Measurements from ENCODE around the gene CMTR1. TPM values are rescaled to one million over a fixed set of nuclear protein-coding genes. Genes with fewer than 3 reads are reported as not detected.
A peak's percentile ranks its signal among the peaks of the same experiment; 100 is the strongest.
"Not testable (repeated sequence)": the region's sequence is repeated elsewhere in the genome, so short reads cannot be mapped to it uniquely, and the experiment has no call there.

Gene CMTR1
- polyA plus RNA-seq, 1 of the 3 experiments (the other 2 are of a cell fraction): 19.8 TPM

- Histone ChIP-seq H3F3A (replicated peaks; ENCODE audit: insufficient read depth) (no peaks in the 10 kb centered on the region), H3K27me3 (ENCODE audit: insufficient read depth) (no peaks in the 10 kb centered on the region), H3K4me1 (ENCODE audit: control insufficient read depth in 1 of 2, insufficient read depth in 2 of 2, low read depth in 1 of 2, low read length in 1 of 2) (peaks cover 5 to 44% of the 10 kb centered on the region in 2 experiments; a peak in 3 of 4 replicates), H3K9me2 (no peaks in the 10 kb centered on the region), H2AFZ (ENCODE audit: low read depth) (peak overlapping the region; percentile 93), H4K20me1 (ENCODE audit: insufficient read depth) (no peaks in the 10 kb centered on the region), H3K9ac (no peak overlapping the region), H3K4me3 (ENCODE audit: low read depth in 2 of 2, low read length in 1 of 2) (peak overlapping the region; percentile 76 to 80), H3K36me3 (replicated peaks in 1 of 2; ENCODE audit: control insufficient read depth in 1 of 2, insufficient read depth in 2 of 2, low read length in 1 of 2) (no peaks in the 10 kb centered on the region), H3K27ac (ENCODE audit: low read depth in 2 of 2, low read length in 1 of 2) (peak overlapping the region; percentile 11 to 74; a peak in 3 of 4 replicates), H3K79me2 (ENCODE audit: insufficient read depth) (peaks cover 8% of the 10 kb centered on the region; the same call in 1 of the 2 replicates), H3K4me2 (peak overlapping the region; percentile 87), H3K9me3 (no peaks in the 10 kb centered on the region)
- ChIA-PET POLR2A (interaction anchor here (1.0 kb wide), 1 partner anchor 65 kb away, joined by 4 read pairs; no protein-coding TSS in a partner anchor), CTCF (interaction anchor here (0.8 kb wide), 1 partner anchor 66 kb away, joined by 3 read pairs; no protein-coding TSS in a partner anchor)
- WGBS (ENCODE audit: low lambda C conversion rate): 67% methylated on average over 4 of the region's 4 CpGs
- no peak for DNase-seq
- TF ChIP-seq POLR2AphosphoS5 (IDR thresholded peaks at IDR 0.05; ENCODE audit: low read depth, low read length) (no peak), NRF1 (IDR thresholded peaks at IDR 0.05; ENCODE audit: low read depth, low read length) (no peak), TEAD4 (IDR thresholded peaks at IDR 0.05; ENCODE audit: borderline replicate concordance, insufficient read depth) (no peak), PBX3 (IDR thresholded peaks at IDR 0.05) (no peak), NFIC (IDR thresholded peaks at IDR 0.05; ENCODE audit: borderline replicate concordance) (no peak), YY1 (IDR thresholded peaks at IDR 0.05; ENCODE audit: low read depth) (no peak), SIN3A (IDR thresholded peaks at IDR 0.05; ENCODE audit: borderline replicate concordance, low read depth, low read length) (no peak), FOSL2 (IDR thresholded peaks at IDR 0.05; ENCODE audit: borderline replicate concordance, low read depth) (no peak), RXRA (IDR thresholded peaks at IDR 0.05; ENCODE audit: borderline replicate concordance, low read depth) (no peak), IRF3 (IDR thresholded peaks at IDR 0.05; ENCODE audit: low read depth, low read length) (no peak), MEF2A (IDR thresholded peaks at IDR 0.05; ENCODE audit: borderline replicate concordance, low read depth) (no peak), USF2 (IDR thresholded peaks at IDR 0.05; ENCODE audit: borderline replicate concordance, low read depth, low read length) (no peak)
These were observed 67.2 kb downstream of the CMTR1 start for GRCh38 chr6:37500294-37500608.

- Histone ChIP-seq H3K27ac (ENCODE audit: low read depth in 2 of 2, low read length in 1 of 2) (0 out of 4 replicates have a peak overlapping the region, but pooled peaks of 1 of the 2 experiments have one; percentile 74), H3K4me1 (ENCODE audit: control insufficient read depth in 1 of 2, insufficient read depth in 2 of 2, low read depth in 1 of 2, low read length in 1 of 2) (peaks cover 5 to 44% of the 10 kb centered on the region in 2 experiments; a peak in 3 of 4 replicates)
- H3K4me2 ChIP-seq; H3K27me3 ChIP-seq (ENCODE audit: insufficient read depth); H4K20me1 ChIP-seq (ENCODE audit: insufficient read depth); H2AFZ ChIP-seq (ENCODE audit: low read depth); H3K9ac ChIP-seq; H3K9me3 ChIP-seq; H3K9me2 ChIP-seq; H3F3A ChIP-seq (replicated peaks; ENCODE audit: insufficient read depth); POLR2A ChIA-PET; DNase-seq; H3K79me2 ChIP-seq (ENCODE audit: insufficient read depth); H3K36me3 ChIP-seq (replicated peaks in 1 of 2; ENCODE audit: control insufficient read depth in 1 of 2, insufficient read depth in 2 of 2, low read length in 1 of 2); H3K4me3 ChIP-seq (ENCODE audit: low read depth in 2 of 2, low read length in 1 of 2): not testable (repeated sequence)
- CTCF ChIA-PET: interaction anchor here (0.6 to 1.1 kb wide), 2 partner anchors 64 to 833 kb away, joined by 3 read pairs; no protein-coding TSS in a partner anchor
- 97% methylated on average over 6 of the region's 6 CpGs for WGBS (ENCODE audit: low lambda C conversion rate)
These were observed 67.9 kb downstream of the CMTR1 start for GRCh38 chr6:37500904-37501303.

Data from SK-N-SH (cell line).